GM23248 (cell line): ENCODE data around the gene RAB27B.

Source experiments
- EZH2 ChIP-seq: fragments of 200-600 bp; sonication (generic); IDR thresholded peaks from 2 replicates; pipeline ENCODE4 v1.6.1; 2018; ENCODE audit warnings: antibody characterized with exemption, mild to moderate bottlenecking; ENCODE audit not compliant: insufficient read depth, poor library complexity, severe bottlenecking
- EZH2phosphoT487 ChIP-seq: fragments of 200-600 bp; sonication (generic); IDR thresholded peaks from 2 replicates; pipeline ENCODE4 v1.6.1; 2018; ENCODE audit warnings: antibody characterized with exemption, moderate library complexity, mild to moderate bottlenecking, low read depth; ENCODE audit not compliant: insufficient read depth

- TF ChIP-seq EZH2phosphoT487 (no peak), EZH2 (no peak)
These were observed 47.9 kb upstream of the RAB27B start for GRCh38 chr18:54780285-54780861.
